Smooth muscle cell of the brain vasculature (primary cell): ENCODE measurements around the gene MYMX.

Experiments used
- DNase-seq: peaks from one replicate; pipeline ENCODE4 v3.0.0-alpha.2; 2012; ENCODE audit warnings: low read depth, low spot score

The MYMX gene

GRCh38 chr6:44250718-44251123 is 34.0 kb downstream of the MYMX start:
- DNase-seq = no peak

GRCh38 chr6:44251576-44252524 is 35.1 kb downstream of the MYMX start:
- DNase-seq = no peak

- DNase-seq = no peak
Measured at GRCh38 chr6:44253307-44254101, 36.8 kb downstream of the MYMX start.

- DNase-seq = no peak
Measured at GRCh38 chr6:44254191-44255104, 37.7 kb downstream of the MYMX start.

- DNase-seq = no peak
Measured at GRCh38 chr6:44255105-44255808, 38.5 kb downstream of the MYMX start.

- DNase-seq = no peak
Measured at GRCh38 chr6:44255871-44256774, 39.4 kb downstream of the MYMX start.

- DNase-seq = no peak
Measured at GRCh38 chr6:44256775-44257024, 40.0 kb downstream of the MYMX start.

- no peak for DNase-seq
Measured at GRCh38 chr6:44257025-44257752, 40.5 kb downstream of the MYMX start, which contains the start of gene SLC35B2. Gene SLC35B2, minus strand, starts transcription at chr6:44257528. Its CDS starts 118 bp downstream, at chr6:44257410.

- no peak for DNase-seq
Measured at GRCh38 chr6:44257753-44258324, 41.1 kb downstream of the MYMX start.

GRCh38 chr6:44258325-44258863 is 41.7 kb downstream of the MYMX start:
- no peak for DNase-seq

GRCh38 chr6:44258921-44259320 is 42.2 kb downstream of the MYMX start:
- DNase-seq = no peak

- DNase-seq = no peak
Measured at GRCh38 chr6:44260011-44260410, 43.3 kb downstream of the MYMX start.

GRCh38 chr6:44260451-44261297 is 43.9 kb downstream of the MYMX start:
- DNase-seq = no peak

GRCh38 chr6:44261581-44261980 is 44.9 kb downstream of the MYMX start:
- DNase-seq = no peak

- DNase-seq = no peak
Measured at GRCh38 chr6:44262467-44263353, 46.0 kb downstream of the MYMX start.

GRCh38 chr6:44263354-44264100 is 46.8 kb downstream of the MYMX start:
- no peak for DNase-seq
